Measurements from ENCODE around the gene ADCY7. TPM values are rescaled to one million over a fixed set of nuclear protein-coding genes. Genes with fewer than 3 reads are reported as not detected.

The ADCY7 gene
- total RNA-seq, 4 donors from 2014 or later: 4.6 to 44.9 (median 14.1) TPM

GRCh38 chr16:50291719-50292565, 25.6 kb downstream of the ADCY7 start:
- Histone ChIP-seq H3K4me1 (no peaks in the 10 kb centered on the region), H3K27ac (no peak overlapping the region), H3K4me3 (no peak overlapping the region), H3K36me3 (no peaks in the 10 kb centered on the region), H3K9me3 (no peaks in the 10 kb centered on the region), H3K27me3 (no peaks in the 10 kb centered on the region)
- TF ChIP-seq POLR2A (IDR thresholded peaks at IDR 0.05) (no peak), CTCF (IDR thresholded peaks at IDR 0.05) (no peak), EP300 (IDR thresholded peaks at IDR 0.05; ENCODE audit: low read depth) (no peak), POLR2AphosphoS5 (IDR thresholded peaks at IDR 0.05) (no peak)
- intact Hi-C loops (cut with DNase I; ENCODE audit: low total_unique reads): no loop called here
- 92 to 95% methylated on average over 8 to 26 of the region's 26 CpGs for WGBS, 2 donors (ENCODE audit: low coverage in 1 of 2)
- in situ Hi-C loops (cut with MboI; ENCODE audit: low pct_ligation_motif_present in 1 of 4, low pct_unique_long_range_greater_than_20kb in 1 of 4, low sequenced_read_pairs in 3 of 4): no loop called here
- no peak for DNase-seq

- 96 to 100% methylated on average over 6 to 10 of the region's 12 CpGs for WGBS, 2 donors (ENCODE audit: low coverage in 1 of 2)
- H3K27ac ChIP-seq: no peak overlapping the region
- H3K4me3 ChIP-seq: no peak overlapping the region
- TF ChIP-seq POLR2AphosphoS5 (IDR thresholded peaks at IDR 0.05) (no peak), EP300 (IDR thresholded peaks at IDR 0.05; ENCODE audit: low read depth) (no peak), CTCF (IDR thresholded peaks at IDR 0.05) (no peak), POLR2A (IDR thresholded peaks at IDR 0.05) (no peak)
- no peaks in the 10 kb centered on the region for H3K4me1 ChIP-seq
- in situ Hi-C loops (cut with MboI; ENCODE audit: low pct_ligation_motif_present in 1 of 4, low pct_unique_long_range_greater_than_20kb in 1 of 4, low sequenced_read_pairs in 3 of 4) (no loop called here), intact Hi-C loops (cut with DNase I; ENCODE audit: low total_unique reads) (no loop called here)
- H3K36me3 ChIP-seq: no peaks in the 10 kb centered on the region
- no peaks in the 10 kb centered on the region for H3K27me3 ChIP-seq
- no peaks in the 10 kb centered on the region for H3K9me3 ChIP-seq
- no peak for DNase-seq
These were observed 26.2 kb downstream of the ADCY7 start for GRCh38 chr16:50292566-50292948.

GRCh38 chr16:50293041-50293783, 26.9 kb downstream of the ADCY7 start:
- WGBS, 2 donors (ENCODE audit: low coverage in 1 of 2): 92% methylated on average over 19 of the region's 20 CpGs; no CpG with 5 or more reads in 1 of the 2 donors
- no peak overlapping the region for H3K4me3 ChIP-seq
- no peaks in the 10 kb centered on the region for H3K4me1 ChIP-seq
- H3K27ac ChIP-seq: no peak overlapping the region
- DNase-seq: no peak
- intact Hi-C loops (cut with DNase I; ENCODE audit: low total_unique reads) (no loop called here), in situ Hi-C loops (cut with MboI; ENCODE audit: low pct_ligation_motif_present in 1 of 4, low pct_unique_long_range_greater_than_20kb in 1 of 4, low sequenced_read_pairs in 3 of 4) (no loop called here)
- no peaks in the 10 kb centered on the region for H3K9me3 ChIP-seq
- TF ChIP-seq EP300 (IDR thresholded peaks at IDR 0.05; ENCODE audit: low read depth) (no peak), POLR2AphosphoS5 (IDR thresholded peaks at IDR 0.05) (no peak), CTCF (IDR thresholded peaks at IDR 0.05) (no peak), POLR2A (IDR thresholded peaks at IDR 0.05) (no peak)
- no peaks in the 10 kb centered on the region for H3K36me3 ChIP-seq
- H3K27me3 ChIP-seq: no peaks in the 10 kb centered on the region
